MM.1S (cell line): ENCODE measurements around the gene ZBTB25.

Source experiments
- EZH2 ChIP-seq: fragments of 300-600 bp; sonication (generic); optimal IDR thresholded peaks from 2 replicates; pipeline ENCODE3; 2017; ENCODE audit warnings: low read depth, mild to moderate bottlenecking, antibody characterized with exemption, low read length, mixed read lengths
- TF ChIP-seq, protein P1 (sequence below): fragments of 300-600 bp; sonication (generic); IDR thresholded peaks from 2 replicates; pipeline ENCODE4 v1.5.1; 2016; ENCODE audit warnings: antibody characterized with exemption, low read length, mixed read lengths

DNA sequence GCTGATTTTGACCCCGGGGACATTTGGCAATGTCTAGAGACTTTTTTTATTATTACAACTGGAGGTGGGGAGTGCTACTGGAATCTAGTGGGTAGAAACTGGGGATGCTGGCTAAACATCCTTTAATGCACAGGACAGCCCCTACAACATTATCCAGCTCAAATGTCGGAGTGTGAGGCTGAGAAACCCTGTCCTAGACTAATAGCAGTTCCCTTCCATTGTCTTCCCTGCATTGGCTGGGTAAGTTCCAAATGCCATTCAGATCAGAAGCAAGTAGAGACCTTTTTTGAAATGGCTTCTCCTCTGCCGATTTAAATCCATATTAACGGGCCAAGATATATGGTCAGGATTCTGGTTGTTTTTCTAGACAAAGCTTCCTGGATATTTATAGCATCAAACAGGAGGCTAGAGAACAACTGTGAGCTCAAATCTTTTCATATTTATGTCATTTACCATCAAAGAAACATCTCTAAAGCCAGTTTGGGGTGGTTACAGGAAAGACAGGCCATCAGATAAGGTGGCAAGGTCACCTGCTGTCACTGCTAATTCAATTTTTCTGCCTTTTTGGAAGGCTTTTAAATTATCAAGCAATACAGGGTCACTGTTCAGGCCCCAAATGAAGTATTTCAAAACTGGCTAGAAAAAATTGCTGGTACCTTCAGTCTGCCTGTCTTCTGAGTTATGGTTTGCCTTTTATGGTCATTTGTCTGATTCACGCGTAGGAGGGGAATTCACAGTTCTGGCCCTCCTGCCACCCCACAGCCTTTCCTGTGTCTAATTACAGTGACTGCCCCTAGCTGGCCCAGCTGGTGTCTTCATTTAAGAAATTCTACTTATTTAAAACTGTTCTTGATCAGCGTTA is 58.4 kb downstream of the ZBTB25 start:
- TF ChIP-seq EZH2: no peak
- TF ChIP-seq, protein P1, sequence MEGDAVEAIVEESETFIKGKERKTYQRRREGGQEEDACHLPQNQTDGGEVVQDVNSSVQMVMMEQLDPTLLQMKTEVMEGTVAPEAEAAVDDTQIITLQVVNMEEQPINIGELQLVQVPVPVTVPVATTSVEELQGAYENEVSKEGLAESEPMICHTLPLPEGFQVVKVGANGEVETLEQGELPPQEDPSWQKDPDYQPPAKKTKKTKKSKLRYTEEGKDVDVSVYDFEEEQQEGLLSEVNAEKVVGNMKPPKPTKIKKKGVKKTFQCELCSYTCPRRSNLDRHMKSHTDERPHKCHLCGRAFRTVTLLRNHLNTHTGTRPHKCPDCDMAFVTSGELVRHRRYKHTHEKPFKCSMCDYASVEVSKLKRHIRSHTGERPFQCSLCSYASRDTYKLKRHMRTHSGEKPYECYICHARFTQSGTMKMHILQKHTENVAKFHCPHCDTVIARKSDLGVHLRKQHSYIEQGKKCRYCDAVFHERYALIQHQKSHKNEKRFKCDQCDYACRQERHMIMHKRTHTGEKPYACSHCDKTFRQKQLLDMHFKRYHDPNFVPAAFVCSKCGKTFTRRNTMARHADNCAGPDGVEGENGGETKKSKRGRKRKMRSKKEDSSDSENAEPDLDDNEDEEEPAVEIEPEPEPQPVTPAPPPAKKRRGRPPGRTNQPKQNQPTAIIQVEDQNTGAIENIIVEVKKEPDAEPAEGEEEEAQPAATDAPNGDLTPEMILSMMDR: peak; percentile 4; the same call in 1 of the 2 replicates
